HG02973 (cell line): ENCODE measurements around the gene TNFRSF14.
A peak's percentile ranks its signal among the peaks of the same experiment; 100 is the strongest.
"Not testable (repeated sequence)": the region's sequence is repeated elsewhere in the genome, so short reads cannot be mapped to it uniquely, and the experiment has no call there.

Experiments
- ATAC-seq: cut with Tn5 transposase; IDR thresholded peaks from one replicate; pipeline ENCODE4 v1.9.1; 2021; ENCODE audit warnings: moderate library complexity; ENCODE audit not compliant: unreplicated experiment

Gene TNFRSF14

GRCh38 chr1:2553076-2553475 lies 3.1 kb upstream of the TNFRSF14 start:
- not testable (repeated sequence) for ATAC-seq

DNA sequence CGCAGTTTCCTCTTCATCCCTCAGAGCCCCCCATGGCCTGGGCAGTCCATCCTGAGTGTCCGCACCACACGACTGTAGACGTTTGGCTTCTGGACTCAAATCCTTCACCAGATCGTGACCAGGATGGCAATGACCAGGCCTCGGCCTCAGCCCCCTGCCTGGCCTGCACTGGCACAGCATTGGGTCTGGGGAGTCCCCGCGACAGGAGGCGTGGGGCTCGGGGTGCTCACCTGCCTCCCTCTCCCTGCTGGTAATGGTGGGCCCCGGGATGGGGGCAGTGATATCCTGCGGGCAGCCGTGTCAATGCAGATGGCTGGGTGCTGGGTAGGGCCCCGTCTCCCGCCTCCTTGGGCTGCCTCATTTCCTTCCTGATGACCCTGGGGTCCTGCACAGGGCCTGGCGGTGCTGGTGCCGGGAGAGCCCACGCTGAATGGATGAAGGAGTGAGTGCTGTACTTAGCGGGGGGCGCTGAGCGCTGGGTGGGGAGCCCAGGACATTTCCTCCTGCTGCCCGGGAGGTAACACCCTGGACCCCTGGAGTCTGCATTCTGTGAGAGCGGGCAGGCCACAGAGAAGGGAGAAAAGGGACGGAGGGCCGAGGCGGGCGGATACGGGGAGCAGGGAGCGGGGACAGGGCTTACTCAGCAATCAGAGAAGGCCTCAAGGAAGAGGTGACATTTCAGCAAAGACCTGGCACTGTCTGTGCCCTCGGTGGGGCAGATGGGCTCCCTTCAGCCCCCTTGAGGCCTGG lies 2.1 kb upstream of the TNFRSF14 start:
- ATAC-seq = no peak

- ATAC-seq = no peak
Measured at GRCh38 chr1:2554621-2555387, 1.4 kb upstream of the TNFRSF14 start.

DNA sequence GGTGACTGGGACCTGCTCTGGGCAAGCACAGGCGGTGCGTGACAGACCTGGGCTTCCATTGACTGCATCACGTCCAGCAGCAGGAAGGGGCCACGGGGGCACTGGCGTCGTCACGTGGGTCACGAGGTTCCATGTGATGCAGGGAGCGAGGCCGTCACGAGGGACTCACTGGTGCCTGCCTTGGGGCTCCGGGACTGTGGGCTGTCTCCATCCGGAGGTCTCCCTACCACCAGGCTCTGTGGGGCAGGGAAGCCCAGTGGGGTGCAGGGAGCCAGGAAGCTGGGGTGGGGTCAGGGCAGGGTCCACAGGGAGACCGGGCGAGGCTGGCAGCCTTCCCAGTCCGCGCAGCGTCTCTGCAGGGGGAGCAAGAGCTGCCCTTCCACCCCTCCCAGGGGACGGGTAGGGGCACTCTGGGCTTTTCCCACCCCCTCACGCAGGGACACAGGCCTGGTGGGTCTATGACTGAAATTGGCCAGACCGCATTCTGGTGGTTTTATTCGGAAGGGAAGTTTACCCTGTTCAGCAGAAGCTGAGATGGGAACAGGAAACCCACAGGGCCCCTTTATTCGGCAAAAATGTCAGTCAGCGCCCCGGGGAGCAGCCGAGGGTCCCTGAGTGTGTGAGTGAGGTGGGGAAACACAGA lies 416 bp upstream of the TNFRSF14 start:
- ATAC-seq = peak; percentile 31

- ATAC-seq = peak; percentile 6
Measured at GRCh38 chr1:2556678-2557481, 709 bp downstream of the TNFRSF14 start.

DNA sequence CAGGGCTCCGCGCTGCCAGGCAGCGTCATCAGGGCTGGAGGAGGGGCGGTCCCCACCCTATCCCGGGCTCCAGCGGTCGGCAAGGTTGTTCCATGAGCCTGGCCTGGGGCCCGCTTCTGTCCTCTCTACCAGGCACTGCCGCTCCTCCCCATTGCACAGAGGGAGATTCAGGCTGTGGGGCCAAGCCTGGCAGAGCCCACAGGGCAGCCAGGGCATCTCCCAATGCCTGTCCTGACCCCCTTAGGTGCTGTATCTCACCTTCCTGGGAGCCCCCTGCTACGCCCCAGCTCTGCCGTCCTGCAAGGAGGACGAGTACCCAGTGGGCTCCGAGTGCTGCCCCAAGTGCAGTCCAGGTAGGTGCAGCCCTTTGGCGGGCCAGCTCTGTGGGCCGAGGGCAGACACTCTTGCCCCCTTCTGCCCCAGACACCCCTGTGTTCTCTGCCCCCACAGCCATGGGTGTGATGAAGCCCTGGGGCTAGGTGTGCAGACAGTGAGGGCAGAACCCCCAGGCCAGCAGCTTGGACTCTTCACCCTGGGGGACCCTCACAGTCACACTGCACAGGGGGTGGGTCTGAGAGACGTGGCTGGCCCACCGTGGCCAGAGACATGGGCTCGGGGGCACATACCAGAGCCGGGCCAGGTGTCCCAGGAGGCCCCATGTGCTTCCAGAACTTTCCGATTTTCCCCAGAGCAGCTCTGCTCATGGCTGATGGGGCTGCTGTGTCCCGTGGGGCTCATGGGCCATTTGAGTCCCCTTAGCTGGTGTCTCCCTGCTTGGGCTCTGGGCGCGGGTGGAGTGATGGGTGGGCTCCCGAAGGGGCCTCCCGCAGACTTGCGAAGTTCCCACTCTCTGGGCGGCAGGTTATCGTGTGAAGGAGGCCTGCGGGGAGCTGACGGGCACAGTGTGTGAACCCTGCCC lies 1.6 kb downstream of the TNFRSF14 start:
- no peak for ATAC-seq

DNA sequence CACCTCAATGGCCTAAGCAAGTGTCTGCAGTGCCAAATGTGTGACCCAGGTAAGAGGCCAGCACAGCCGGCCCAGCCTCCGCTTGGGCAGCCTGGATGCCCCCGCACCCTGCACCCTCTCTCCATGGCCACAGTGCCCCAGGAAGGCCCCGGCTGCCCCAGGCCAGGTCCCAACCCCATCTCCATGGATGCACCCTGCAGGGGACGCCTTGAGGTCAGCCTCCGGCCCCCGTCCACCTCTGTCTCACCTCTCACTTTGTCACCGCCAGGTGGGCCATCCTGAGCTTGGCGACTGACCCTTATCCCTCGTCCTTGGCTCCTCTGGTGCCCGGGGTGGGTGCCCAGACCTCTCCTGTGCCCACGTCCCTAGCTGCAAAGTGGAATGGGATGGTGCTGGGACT lies 2.2 kb downstream of the TNFRSF14 start:
- no peak for ATAC-seq

DNA sequence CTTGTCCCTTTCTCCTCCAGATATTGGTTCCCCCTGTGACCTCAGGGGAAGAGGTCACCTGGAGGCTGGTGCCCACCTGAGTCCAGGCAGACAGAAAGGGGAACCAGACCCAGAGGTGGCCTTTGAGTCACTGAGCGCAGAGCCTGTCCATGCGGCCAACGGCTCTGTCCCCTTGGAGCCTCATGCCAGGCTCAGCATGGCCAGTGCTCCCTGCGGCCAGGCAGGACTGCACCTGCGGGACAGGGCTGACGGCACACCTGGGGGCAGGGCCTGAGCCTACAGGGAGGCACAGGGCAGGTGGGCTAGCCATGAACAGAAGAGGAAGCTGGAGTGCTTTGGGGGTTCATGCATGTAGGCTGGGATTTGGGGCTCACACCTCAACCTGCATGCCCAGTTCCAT lies 2.7 kb downstream of the TNFRSF14 start:
- no peak for ATAC-seq

DNA sequence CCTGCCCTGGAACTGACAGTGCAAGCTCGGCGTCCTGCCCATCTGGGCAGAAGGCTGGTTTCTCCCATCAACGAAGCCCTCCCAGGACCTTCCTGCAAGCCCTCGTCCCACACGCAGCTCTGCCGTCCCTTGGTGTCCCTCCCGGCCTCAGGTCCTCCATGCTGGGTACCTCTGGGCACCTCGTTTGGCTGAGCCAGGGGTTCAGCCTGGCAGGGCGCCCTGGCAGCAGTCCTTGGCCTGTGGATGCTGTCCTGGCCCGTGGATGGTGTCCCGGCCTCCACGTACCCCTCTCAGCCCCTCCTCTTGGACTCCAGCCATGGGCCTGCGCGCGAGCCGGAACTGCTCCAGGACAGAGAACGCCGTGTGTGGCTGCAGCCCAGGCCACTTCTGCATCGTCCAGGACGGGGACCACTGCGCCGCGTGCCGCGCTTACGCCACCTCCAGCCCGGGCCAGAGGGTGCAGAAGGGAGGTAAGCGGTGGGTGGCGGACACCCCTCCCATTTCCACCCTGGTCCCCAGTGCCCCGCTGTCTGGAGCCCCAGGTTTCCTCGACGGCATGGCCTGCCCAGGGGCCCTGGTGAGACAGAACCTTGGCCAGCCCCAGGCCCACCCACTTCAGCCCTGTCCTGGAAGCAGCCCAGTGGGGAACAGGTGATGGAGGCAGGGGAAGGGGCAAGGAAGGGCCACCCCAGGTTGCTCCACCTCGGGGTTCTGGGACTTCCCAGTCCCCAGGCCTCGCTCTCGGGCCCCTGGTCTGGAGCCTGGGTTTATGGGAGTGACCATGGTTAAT lies 3.5 kb downstream of the TNFRSF14 start:
- no peak for ATAC-seq

- no peak for ATAC-seq
Measured at GRCh38 chr1:2560299-2561073, 4.3 kb downstream of the TNFRSF14 start.

DNA sequence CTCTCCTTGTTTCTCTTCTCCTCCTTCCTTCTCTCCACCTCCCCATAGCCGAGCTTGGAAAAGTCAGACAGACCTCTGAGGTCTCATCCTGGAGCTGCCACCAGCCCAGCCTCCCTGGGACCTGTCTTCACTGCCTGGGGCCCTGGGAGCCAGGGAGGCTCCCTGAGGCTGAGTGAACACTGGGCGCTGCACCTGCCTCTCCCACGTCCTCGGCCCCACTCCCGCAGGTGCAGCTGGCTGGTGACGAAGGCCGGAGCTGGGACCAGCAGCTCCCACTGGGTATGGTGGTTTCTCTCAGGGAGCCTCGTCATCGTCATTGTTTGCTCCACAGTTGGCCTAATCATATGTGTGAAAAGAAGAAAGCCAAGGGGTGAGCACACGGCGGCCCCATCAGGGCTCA lies 5.3 kb downstream of the TNFRSF14 start:
- no peak for ATAC-seq

- no peak for ATAC-seq
Measured at GRCh38 chr1:2561898-2562895, 6.0 kb downstream of the TNFRSF14 start.

- no peak for ATAC-seq
Measured at GRCh38 chr1:2563205-2563604, 7.0 kb downstream of the TNFRSF14 start.

DNA sequence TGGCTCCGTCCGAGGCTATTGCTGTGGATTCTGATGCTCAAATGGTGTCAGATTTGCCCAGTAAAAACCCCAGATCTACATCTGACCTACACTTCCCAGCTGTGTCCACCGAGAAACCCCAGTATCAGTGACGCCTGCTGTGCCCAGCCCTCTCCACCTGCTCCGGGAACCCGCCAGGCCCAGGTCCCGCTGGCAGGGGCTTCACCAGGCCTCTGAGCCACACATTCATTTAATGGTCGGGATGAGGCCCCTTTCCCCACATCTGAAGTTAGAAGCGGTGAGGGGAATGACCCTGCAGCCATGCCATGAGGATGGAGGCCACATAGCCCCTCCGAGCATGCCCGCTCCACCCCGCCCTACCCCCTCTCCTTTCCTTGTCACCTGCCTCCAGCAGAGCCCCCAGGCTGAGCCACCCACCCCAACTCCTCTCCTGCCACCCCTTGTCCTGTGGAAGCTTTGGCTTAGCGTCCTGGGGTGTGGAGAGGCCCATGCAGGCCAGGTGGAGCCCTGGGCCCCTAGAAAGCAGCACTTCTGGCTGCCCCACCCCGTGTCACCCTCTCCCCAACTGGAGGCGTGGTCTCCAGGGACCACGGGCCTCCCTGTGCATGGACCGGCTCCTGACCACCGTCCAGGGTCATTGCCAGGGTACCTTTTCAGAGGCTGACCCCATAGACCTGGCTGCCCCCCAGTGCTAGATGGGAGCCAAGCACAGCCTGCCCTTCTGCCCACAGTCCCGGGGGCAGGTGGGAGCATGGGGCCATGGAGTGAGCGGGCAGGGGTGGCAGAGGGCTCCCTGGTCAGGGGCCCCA lies 8.0 kb downstream of the TNFRSF14 start:
- ATAC-seq = no peak

GRCh38 chr1:2564815-2565374 lies 8.7 kb downstream of the TNFRSF14 start:
- no peak for ATAC-seq
